ENCODE measurements around the gene MYOM1.

Gene MYOM1

GRCh38 chr18:3256693-3257626, 37.2 kb upstream of the MYOM1 start:
- DNase-seq (ENCODE audit: low read depth) = no peak
- TF ChIP-seq CTCF (IDR thresholded peaks at IDR 0.05; ENCODE audit: control insufficient read depth, insufficient read depth, low read depth, low read length, missing control alignments) = no peak
- no peak overlapping the region for H3K4me3 ChIP-seq (ENCODE audit: control insufficient read depth, low read depth, low read length)

GRCh38 chr18:3255611-3256165, 35.9 kb upstream of the MYOM1 start:
- H3K4me3 ChIP-seq (ENCODE audit: control insufficient read depth, low read depth, low read length) = no peak overlapping the region
- no peak for DNase-seq (ENCODE audit: low read depth)
- TF ChIP-seq CTCF (IDR thresholded peaks at IDR 0.05; ENCODE audit: control insufficient read depth, insufficient read depth, low read depth, low read length, missing control alignments) = no peak

- no peak for DNase-seq (ENCODE audit: low read depth)
- no peak for TF ChIP-seq CTCF (IDR thresholded peaks at IDR 0.05; ENCODE audit: control insufficient read depth, insufficient read depth, low read depth, low read length, missing control alignments)
- H3K4me3 ChIP-seq (ENCODE audit: control insufficient read depth, low read depth, low read length) = no peak overlapping the region
Measured at GRCh38 chr18:3254725-3255124, 35.0 kb upstream of the MYOM1 start.

GRCh38 chr18:3252843-3253242, 33.1 kb upstream of the MYOM1 start:
- DNase-seq (ENCODE audit: low read depth) = no peak
- no peak overlapping the region for H3K4me3 ChIP-seq (ENCODE audit: control insufficient read depth, low read depth, low read length)
- no peak for TF ChIP-seq CTCF (IDR thresholded peaks at IDR 0.05; ENCODE audit: control insufficient read depth, insufficient read depth, low read depth, low read length, missing control alignments)

- no peak for DNase-seq (ENCODE audit: low read depth)
- TF ChIP-seq CTCF (IDR thresholded peaks at IDR 0.05; ENCODE audit: control insufficient read depth, insufficient read depth, low read depth, low read length, missing control alignments) = no peak
- H3K4me3 ChIP-seq (ENCODE audit: control insufficient read depth, low read depth, low read length) = no peak overlapping the region
Measured at GRCh38 chr18:3251963-3252277, 32.2 kb upstream of the MYOM1 start.

GRCh38 chr18:3251249-3251962, 31.6 kb upstream of the MYOM1 start:
- no peak for DNase-seq (ENCODE audit: low read depth)
- no peak for TF ChIP-seq CTCF (IDR thresholded peaks at IDR 0.05; ENCODE audit: control insufficient read depth, insufficient read depth, low read depth, low read length, missing control alignments)
- no peak overlapping the region for H3K4me3 ChIP-seq (ENCODE audit: control insufficient read depth, low read depth, low read length)

Measured in AG09309 (cell line).